Measurements from ENCODE around the gene CNOT4.

CNOT4 gene

DNA sequence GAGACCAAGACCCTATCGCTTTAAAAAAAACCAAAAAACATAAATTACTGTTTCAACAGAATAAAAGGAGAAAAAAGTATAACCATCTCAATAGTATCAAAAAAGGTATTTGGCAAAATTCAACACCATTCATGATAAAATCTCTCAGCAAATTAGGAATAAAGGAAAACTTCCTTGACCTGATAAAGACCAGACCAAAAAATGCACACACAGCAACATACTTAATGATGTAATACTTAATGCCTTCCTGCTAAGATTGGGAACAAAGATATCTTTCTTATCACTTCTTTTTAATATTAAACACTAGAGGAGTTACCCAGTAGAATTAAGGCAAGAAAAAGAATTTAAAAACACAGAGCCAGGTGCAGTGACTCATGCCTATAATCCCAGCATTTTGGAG, 79.3 kb downstream of the CNOT4 start:
- H3K27ac ChIP-seq (replicated peaks) = no peak overlapping the region
- TF ChIP-seq POLR2AphosphoS5 (IDR thresholded peaks at IDR 0.05; ENCODE audit: low read depth) (no peak), CTCF (IDR thresholded peaks at IDR 0.05; ENCODE audit: insufficient read depth, low read length) (no peak), GABPA (IDR thresholded peaks at IDR 0.05; ENCODE audit: low read depth) (no peak), SPI1 (IDR thresholded peaks at IDR 0.05; ENCODE audit: borderline replicate concordance, low read depth) (no peak)
- TF ChIP-seq, protein P1, sequence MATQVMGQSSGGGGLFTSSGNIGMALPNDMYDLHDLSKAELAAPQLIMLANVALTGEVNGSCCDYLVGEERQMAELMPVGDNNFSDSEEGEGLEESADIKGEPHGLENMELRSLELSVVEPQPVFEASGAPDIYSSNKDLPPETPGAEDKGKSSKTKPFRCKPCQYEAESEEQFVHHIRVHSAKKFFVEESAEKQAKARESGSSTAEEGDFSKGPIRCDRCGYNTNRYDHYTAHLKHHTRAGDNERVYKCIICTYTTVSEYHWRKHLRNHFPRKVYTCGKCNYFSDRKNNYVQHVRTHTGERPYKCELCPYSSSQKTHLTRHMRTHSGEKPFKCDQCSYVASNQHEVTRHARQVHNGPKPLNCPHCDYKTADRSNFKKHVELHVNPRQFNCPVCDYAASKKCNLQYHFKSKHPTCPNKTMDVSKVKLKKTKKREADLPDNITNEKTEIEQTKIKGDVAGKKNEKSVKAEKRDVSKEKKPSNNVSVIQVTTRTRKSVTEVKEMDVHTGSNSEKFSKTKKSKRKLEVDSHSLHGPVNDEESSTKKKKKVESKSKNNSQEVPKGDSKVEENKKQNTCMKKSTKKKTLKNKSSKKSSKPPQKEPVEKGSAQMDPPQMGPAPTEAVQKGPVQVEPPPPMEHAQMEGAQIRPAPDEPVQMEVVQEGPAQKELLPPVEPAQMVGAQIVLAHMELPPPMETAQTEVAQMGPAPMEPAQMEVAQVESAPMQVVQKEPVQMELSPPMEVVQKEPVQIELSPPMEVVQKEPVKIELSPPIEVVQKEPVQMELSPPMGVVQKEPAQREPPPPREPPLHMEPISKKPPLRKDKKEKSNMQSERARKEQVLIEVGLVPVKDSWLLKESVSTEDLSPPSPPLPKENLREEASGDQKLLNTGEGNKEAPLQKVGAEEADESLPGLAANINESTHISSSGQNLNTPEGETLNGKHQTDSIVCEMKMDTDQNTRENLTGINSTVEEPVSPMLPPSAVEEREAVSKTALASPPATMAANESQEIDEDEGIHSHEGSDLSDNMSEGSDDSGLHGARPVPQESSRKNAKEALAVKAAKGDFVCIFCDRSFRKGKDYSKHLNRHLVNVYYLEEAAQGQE (IDR thresholded peaks at IDR 0.05; ENCODE audit: insufficient replicate concordance, low read depth) = no peak
- DNase-seq (ENCODE audit: low read depth in 1 of 2, low spot score in 1 of 2) = no peak
- no peaks in the 10 kb centered on the region for H3K27me3 ChIP-seq (ENCODE audit: insufficient read depth, poor library complexity, severe bottlenecking)
- H3K4me3 ChIP-seq (replicated peaks; ENCODE audit: insufficient read depth, low read length) = no peak overlapping the region

- no peak overlapping the region for H3K4me3 ChIP-seq (replicated peaks; ENCODE audit: insufficient read depth, low read length)
- no peaks in the 10 kb centered on the region for H3K27me3 ChIP-seq (ENCODE audit: insufficient read depth, poor library complexity, severe bottlenecking)
- TF ChIP-seq, protein P1 (IDR thresholded peaks at IDR 0.05; ENCODE audit: insufficient replicate concordance, low read depth) = no peak
- TF ChIP-seq SPI1 (IDR thresholded peaks at IDR 0.05; ENCODE audit: borderline replicate concordance, low read depth) (peak; percentile 71; the same call in 1 of the 2 replicates), POLR2AphosphoS5 (IDR thresholded peaks at IDR 0.05; ENCODE audit: low read depth) (no peak), CTCF (IDR thresholded peaks at IDR 0.05; ENCODE audit: insufficient read depth, low read length) (no peak)
- H3K27ac ChIP-seq (replicated peaks) = no peak overlapping the region
- DNase-seq (ENCODE audit: low read depth in 1 of 2, low spot score in 1 of 2) = no peak
Observed at GRCh38 chr7:135428879-135429278, 81.0 kb downstream of the CNOT4 start.

DNA sequence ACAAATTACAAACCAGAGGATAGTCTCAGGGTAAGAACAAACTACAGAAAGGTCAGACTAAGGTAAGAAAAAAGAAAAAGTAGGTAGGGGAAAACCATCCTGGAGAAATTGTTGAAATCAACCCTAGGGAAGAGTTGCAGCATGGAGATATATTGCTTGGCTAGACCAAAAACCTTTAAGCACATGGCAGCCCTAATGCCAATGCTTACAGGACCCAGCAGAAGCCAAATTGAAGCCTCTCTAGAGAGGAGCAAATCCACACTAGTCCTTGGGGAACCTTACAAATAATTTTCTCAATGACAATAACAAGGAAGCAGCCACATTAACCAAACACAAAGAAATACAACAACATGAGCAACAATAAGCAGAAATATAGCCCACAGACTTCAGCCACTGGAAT, 81.9 kb downstream of the CNOT4 start:
- TF ChIP-seq SPI1 (IDR thresholded peaks at IDR 0.05; ENCODE audit: borderline replicate concordance, low read depth) = no peak
- no peak for TF ChIP-seq CTCF (IDR thresholded peaks at IDR 0.05; ENCODE audit: insufficient read depth, low read length)
- TF ChIP-seq, protein P1 (IDR thresholded peaks at IDR 0.05; ENCODE audit: insufficient replicate concordance, low read depth) = no peak
- TF ChIP-seq GABPA (IDR thresholded peaks at IDR 0.05; ENCODE audit: low read depth) = no peak
- no peak for TF ChIP-seq POLR2AphosphoS5 (IDR thresholded peaks at IDR 0.05; ENCODE audit: low read depth)
- Histone ChIP-seq H3K4me3 (replicated peaks; ENCODE audit: insufficient read depth, low read length) (no peak overlapping the region), H3K27ac (replicated peaks) (no peak overlapping the region), H3K27me3 (ENCODE audit: insufficient read depth, poor library complexity, severe bottlenecking) (no peaks in the 10 kb centered on the region)
- no peak for DNase-seq (ENCODE audit: low read depth in 1 of 2, low spot score in 1 of 2)
